Lower leg skin (tissue), 3 donors: ENCODE data around the gene DPY30.

Experiments used
- CTCF ChIP-seq, 3 donors: fragments of 450-650 bp; IDR thresholded peaks; one replicate each; pipeline ENCODE4 v1.5.1; 2016; ENCODE audit warnings: antibody characterized with exemption in 3 of 3, mild to moderate bottlenecking in 3 of 3, moderate library complexity in 2 of 3
- POLR2A ChIP-seq, 2 donors: fragments of 450-650 bp; IDR thresholded peaks; one replicate each; pipeline ENCODE4 v1.6.1; 2016 to 2017; ENCODE audit warnings: antibody characterized with exemption in 2 of 2, mild to moderate bottlenecking in 1 of 2, moderate library complexity in 1 of 2

- TF ChIP-seq CTCF (IDR thresholded peaks at IDR 0.05) (peak in 1 of 3 donors; percentile 71), POLR2A (IDR thresholded peaks at IDR 0.05) (no peak)
These were observed 23.9 kb upstream of the DPY30 start, which contains the start of gene SPAST for GRCh38 chr2:32063310-32064020.
